GM19467 (cell line): ENCODE data around the gene PIK3CA.
"Not testable (repeated sequence)": the region's sequence is repeated elsewhere in the genome, so short reads cannot be mapped to it uniquely, and the experiment has no call there.

Experiments
- ATAC-seq: cut with Tn5 transposase; IDR thresholded peaks from one replicate; pipeline ENCODE4 v1.9.1; 2021; ENCODE audit warnings: mild to moderate bottlenecking, moderate library complexity; ENCODE audit not compliant: unreplicated experiment

Gene PIK3CA

DNA sequence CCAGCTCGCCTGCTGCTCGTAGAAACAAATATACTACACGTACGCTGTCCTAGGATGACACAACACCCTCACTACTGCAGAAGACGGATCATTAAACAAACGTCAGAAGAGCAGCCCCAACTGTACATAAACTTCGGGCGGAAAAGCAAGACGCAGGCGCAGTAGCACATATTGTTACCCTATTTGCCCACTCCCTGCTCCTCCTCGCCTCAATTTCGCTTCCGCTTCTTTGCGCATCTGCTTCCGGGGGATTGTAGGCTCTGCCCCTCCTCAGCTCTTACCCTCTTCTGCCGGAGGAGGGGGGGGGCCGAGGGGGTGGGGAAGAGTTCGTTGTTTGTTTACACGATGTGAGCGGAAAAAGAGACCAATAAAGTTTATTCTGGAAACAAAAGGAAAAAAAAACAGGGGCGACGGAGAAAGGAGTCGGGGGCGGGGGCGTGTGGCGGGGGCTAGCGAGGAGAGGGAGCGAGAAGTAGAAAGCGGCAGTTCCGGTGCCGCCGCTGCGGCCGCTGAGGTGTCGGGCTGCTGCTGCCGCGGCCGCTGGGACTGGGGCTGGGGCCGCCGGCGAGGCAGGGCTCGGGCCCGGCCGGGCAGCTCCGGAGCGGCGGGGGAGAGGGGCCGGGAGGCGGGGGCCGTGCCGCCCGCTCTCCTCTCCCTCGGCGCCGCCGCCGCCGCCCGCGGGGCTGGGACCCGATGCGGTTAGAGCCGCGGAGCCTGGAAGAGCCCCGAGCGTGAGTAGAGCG lies at the start of gene PIK3CA:
Gene PIK3CA, plus strand, starts transcription at position 485 of the 743 bp plus-strand sequence. CDS start 50,469 bp downstream, outside the sequence.
- ATAC-seq: peak; percentile 71

DNA sequence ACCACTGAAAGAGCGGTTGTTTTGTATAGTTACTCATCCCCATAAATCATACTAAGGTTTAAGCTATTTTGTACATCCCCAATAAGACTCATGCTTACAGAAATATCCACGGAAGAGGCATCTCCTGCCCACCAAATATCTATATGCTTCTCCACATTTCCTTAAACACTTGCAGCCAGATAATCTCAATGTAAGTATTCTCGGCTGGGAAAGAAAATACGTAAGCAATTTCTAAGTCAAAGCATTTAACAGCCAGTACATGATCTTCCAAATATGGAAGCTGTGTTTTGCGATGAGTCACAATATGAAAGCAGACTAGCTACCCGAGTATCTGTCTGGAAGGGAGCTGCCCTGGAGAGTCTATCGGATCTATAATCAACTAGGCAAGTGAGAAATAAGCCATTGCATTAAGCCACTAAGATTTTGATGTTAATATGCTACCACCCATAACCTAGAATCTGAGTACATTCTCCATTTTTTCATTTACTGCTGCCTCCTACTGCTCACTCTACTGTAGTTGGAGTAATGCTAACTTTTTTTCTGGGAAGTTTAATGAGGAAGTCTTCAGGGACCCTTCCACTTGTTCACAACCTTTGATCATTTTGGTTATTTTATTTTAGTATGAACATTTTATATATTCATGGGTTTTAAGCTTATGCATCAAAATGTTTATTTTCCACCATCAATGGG lies 49.6 kb upstream of the PIK3CA start:
- ATAC-seq: no peak

DNA sequence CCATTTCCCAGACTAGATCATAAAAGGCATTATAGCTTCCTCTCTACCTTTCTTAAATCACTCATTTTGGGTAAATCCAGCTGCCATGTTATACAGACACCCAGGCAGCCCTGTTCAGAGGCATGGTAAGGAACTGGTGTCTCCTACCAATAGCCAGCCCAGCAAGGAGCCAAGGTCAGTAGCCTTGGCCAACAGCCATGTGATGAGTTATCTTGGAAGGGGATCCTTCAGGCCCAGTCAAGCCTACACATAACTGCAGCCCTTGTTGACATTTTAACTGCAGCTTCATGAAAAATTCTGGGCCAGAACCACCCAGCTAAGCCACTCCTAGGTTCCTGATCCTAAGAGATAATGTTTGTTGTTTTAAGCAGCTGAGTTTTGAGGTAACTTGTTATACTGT lies 47.5 kb upstream of the PIK3CA start:
- ATAC-seq: no peak

DNA sequence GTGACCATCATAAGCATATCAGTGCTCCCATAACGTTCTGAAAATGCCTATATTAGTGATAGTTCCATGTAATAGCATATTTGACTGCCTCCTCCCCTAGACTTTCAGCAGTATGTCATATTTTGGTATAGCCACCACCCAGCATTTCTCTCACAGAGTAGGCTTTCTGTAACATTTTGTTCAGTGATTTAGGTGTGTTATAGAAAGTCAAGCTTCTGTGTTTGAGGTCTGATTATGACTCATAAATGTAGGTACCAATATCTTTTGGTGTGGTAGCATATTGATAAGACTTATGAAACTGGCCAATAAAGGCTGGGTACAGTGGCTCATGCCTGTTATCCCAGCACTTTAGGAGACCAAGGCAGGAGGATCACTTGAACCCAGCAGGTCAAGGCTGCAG lies 42.3 kb upstream of the PIK3CA start:
- no peak for ATAC-seq

DNA sequence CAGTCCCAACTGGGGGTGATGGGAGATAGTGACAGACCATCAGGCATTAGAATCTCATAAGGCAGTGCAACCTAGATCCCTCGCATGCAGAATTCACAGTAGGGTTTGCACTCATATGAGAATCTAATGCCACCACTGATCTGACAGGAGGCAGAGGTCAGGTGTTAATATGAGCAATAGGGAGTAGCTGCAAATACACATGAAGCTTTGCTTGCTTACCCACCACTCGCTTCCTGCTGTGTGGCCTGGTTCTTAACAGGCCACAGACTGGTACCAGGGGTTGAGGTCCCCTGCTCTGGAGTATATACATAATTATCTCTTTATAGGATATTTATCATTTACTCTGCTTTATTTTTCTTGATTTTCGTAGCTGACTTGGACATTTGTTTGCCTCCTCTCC lies 40.5 kb upstream of the PIK3CA start:
- no peak for ATAC-seq

DNA sequence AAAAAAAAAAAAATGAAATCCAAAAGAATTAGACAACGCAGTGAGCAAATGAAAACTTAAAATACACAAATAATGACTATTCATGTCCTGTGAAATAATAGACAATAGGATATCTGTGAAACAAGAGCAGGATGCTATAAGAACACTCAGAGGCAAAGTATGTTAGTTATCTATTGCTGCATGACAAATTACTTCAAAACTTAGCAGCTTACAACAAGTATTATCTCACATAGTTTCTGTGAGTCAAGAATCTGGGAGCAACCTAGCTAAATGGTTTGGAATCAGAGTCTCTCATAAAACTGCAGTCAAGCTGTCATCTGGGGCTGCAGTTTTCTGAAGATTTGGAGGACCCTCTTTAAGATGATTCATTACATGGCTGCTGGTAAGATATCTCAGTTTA lies 40.1 kb upstream of the PIK3CA start:
- ATAC-seq: no peak

DNA sequence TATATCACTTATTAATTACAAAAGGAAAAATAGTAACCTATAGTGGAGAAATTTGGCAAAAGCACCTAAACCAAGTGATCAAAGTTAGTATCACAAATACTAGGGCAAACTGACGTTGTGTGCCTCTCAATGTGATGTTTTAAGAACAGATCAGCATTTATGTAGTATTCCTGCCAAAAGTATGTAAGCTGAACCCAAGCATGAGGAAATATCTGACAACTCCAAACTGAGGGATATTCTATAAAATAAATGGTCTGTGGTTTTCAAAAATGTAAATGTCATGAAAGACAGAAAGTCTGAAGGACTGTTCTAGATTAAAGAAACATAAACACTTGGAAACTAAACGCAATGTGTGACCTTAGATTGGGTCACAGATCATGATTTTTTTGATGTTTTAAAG lies 34.3 kb upstream of the PIK3CA start:
- no peak for ATAC-seq

DNA sequence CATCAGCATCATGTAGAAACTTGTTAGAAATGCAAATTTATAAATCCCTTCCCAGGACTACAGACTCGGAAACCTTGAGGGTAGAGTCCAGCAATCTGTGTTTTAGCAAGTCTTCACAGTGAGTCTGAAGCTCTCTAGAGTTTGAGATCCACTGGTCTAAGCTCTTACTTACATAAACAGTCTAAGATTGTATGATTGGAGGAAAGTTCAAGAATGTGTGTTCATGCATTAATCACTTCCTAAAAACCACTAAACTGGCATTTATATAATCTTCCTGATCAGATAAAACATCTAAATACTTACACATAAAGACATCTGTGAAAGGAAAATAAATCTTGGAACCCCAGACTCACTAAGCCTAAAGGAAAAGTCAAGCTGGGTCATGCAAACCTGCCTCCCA lies 32.7 kb upstream of the PIK3CA start:
- not testable (repeated sequence) for ATAC-seq

DNA sequence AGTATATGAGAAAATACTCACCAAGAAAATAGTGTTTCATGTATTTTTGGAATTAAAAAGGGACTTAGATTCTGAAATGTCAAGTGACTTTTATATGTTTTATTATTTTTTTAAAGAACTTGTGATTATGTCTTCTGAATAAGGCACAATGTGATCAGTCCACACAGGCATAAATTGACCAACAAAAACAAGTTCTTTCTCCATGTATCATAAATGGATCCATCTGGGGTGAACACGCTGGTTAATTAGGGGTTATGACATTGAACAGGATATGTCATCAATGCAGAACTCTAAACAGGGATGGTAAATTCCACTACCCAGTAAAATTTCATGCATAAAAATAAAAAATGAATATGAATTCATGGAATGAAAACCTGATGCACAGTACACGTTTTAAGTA lies 31.3 kb upstream of the PIK3CA start:
- no peak for ATAC-seq

DNA sequence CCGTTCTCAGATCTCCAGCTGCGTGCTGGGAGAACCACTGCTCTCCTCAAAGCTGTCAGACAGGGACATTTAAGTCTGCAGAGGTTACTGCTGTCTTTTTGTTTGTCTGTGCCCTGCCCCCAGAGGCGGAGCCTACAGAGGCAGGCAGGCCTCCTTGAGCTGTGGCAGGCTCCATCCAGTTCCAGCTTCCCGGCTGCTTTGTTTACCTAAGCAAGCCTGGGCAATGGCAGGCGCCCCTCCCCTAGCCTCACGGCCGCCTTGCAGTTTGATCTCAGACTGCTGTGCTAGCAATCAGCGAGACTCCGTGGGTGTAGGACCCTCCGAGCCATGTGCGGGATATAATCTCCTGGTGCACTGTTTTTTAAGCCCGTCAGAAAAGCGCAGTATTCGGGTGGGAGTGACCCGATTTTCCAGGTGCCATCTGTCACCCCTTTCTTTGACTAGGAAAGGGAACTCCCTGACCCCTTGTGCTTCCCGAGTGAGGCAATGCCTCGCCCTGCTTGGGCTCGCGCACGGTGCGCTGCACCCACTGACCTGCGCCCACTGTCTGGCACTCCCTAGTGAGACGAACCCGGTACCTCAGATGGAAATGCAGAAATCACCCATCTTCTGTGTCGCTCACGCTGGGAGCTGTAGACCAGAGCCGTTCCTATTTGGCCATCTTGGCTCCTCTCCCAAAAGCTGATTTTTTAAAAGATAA lies 15.8 kb upstream of the PIK3CA start:
- ATAC-seq: not testable (repeated sequence)

DNA sequence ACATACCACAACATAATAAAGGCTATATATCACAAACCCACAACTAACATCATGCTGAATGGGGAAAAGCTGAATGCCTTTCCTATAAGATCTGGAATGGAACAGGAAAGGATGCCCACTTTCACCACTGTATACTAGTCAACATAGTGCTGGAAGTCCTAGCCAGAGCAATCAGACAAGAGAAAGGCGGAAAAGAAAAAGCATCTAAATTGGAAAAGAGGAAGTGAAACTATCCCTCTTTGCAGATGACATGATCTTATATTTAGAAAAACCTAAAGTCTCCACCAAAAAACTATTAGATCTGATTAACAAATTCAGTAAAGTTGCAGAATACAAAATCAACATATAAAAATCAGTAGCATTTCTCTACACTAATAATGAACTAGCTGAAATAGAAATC lies 14.6 kb upstream of the PIK3CA start:
- no peak for ATAC-seq

DNA sequence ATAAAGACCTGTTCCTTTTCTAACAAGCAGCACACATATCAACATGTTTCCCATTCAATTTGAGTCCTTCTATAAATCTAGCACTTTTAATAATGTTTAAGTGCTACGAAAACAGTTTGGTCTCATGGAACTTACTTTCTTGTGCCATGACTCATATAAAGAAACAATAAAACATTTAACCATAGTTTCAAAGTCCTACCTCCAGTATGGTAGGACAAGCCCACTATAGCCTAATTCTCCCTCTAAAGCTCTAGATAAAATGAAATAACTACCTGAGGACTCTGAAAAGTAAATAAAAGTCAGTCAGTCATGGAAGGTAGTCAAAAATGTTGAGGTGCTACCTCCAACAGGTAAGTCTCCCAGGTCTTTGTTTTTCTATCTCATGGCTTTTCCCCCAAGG lies 12.0 kb upstream of the PIK3CA start:
- ATAC-seq: no peak

DNA sequence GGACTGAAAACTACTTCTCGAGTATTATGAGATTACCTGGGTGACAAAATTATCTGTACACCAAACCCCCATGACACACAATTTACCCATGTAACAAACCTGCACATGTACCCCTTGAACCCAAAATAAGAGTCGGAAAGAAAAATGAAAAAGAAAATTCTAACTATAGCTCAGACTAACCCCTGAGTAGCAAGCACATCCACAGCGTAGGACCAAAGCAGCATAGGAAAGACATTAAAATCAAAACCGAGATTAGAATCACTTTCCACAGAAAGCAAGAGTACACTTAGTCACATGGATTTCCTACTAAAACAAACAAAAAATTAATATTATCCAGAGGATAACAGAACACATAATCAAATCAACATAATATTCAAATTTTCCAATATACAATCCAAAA lies 6.3 kb upstream of the PIK3CA start:
- ATAC-seq: no peak

DNA sequence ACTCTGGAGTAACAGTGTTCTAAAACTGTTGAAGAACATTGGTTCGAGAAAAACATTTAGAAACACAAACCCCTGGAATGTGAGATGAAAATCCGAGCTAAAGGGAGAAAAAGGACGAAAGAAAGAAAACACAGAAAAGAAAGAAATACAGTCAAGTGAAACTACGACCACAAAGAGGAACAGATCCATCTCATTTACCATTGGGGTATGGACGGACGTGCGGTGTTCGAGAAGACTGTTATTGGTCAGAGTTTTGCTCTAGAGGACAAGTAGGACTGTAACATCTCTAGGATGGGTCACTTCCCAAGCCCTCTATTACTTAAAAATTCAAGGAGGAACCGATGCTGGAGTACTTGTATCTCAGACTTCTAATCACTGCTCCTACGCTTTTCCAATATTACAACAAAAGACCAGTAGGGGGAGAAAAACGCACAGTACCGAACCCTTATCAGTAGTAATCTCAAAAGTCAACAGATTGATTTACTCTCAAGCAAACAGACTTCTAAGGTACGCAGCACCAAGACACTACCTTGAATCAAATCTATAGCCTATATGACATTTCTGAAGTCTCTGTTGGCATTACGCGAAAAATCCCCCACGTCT lies 1.1 kb upstream of the PIK3CA start:
- ATAC-seq: peak; percentile 21

DNA sequence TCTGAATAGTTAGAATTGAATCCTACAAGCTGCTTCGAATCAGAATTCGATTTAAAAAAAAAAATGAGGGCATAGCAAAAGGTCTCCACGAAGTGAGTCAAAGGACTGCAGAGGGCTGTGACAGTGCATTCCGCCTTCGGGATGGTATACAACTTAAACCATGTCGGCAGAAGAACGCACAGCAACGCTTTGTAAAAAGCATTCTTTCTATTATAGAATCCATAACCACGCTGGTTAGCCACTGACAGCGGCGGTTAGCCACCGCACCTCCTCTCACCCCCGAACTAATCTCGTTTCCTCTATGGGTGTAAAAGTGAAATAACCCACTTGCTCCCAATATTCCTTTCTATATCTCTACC lies 664 bp upstream of the PIK3CA start:
- ATAC-seq: peak; percentile 26

DNA sequence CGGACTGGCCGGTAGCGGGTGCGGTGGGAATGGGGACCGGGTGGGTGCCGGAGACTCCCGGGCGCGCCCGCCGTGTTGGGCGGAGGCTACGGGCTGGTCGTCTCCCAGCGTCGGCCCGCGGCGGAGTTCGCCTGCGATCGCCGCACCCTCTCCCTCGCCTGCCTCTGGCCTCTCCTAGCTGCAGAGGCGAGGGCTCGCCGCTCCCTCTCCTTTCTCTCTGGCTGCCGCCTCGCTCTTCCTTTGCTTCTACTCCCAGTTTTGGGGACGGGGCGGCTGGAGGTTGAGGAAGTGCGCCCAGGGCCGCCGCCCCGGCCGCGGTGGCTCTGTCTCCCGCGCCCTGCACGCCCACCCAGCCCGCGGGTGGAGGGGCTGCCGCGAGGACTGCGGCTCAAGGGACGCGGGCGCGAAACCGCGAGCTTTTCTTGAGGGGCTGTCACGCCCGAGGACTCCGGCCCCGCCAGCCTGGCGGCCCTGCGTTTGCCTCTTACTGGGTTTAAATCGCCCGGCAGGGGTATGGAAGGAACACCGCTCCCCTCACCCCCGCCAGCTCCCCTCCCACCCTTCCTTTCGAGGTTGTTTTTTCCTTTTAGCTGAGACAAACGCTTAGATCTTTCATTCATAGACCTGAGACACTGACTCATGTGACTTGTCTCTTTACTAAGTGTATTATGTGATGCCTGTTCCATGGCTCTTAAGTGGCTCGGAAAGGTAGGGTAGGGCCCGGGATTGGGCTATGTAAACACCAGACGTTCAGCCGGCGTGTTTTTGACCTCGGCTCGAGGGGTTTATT lies 654 bp downstream of the PIK3CA start:
- ATAC-seq: peak; percentile 27

DNA sequence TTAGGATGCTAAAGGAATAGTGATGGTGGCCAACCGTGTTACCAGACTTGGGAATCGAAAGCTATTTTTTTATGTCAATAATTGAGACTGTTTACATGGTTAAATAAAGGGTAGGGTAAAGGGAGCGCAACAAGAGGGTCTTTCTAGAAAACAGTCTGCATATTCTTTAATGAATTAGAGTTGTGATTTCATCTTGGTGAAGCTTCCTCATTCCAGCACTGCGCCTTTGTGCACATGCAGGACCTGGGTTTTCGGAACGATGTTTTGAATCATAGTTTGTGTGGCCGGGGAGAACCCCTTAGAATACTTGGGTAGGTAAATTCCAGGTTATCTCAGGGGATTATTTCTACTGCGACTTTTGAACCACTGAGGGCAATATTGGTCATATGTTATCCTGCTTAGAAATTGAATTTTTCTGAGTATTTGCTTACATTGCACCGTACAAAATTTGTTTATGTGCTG lies 1.3 kb downstream of the PIK3CA start:
- ATAC-seq: no peak

DNA sequence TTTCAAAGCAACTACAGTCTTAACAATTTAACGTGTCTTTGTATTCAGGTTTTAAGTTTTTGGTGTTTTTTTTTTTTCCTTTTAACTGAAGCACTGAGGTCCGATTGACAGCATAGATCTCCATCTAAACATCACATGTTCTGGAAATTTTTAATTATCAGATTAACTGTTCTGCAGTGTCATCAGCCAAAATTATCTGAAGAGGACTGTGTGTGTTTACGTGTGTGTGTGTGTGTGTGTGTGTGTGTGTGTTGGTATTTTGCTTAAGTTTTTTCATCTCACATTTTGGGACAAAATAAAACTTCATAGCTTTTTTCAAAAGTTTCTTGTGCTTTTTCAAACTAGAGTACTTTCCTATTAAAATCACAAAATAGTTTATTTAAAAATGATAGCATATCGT lies 1.8 kb downstream of the PIK3CA start:
- ATAC-seq: no peak

DNA sequence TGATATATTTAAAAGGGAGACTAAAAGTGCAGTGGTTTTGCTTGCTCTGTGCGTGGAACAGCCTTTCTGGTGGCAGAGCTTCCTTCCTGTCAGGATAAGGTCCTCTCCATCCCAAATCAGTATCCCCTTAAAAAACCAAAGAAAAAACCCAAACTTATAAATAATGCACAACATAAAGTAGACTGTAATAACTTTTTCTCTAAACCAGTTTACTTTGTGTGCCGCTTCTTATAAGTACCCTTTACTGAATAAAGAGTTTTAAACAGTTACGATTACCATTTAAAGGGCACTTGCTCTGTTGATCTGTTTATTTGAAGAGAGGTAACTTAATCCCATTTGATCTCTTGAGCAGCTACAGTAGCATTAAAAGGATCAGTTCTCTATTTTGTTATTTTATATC lies 2.5 kb downstream of the PIK3CA start:
- no peak for ATAC-seq

DNA sequence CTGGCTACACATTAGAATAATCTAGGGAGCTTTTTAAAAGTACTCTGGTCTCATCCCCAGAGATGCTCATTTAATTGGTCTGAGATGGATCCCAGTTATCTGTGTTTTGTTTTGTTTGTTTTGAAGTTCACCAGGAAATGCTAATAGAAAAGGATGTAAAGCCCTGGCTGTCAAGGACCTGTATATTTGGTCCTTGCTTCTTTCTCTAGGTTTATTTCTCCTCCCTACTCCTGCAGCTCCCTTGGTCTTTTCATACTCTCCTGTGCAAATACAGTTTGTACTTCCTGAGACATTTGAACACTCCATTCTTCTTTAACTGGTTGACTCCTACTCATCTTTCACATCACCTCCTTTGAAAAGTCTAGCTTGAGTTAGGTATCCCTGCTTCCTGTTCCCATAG lies 3.3 kb downstream of the PIK3CA start:
- ATAC-seq: no peak

DNA sequence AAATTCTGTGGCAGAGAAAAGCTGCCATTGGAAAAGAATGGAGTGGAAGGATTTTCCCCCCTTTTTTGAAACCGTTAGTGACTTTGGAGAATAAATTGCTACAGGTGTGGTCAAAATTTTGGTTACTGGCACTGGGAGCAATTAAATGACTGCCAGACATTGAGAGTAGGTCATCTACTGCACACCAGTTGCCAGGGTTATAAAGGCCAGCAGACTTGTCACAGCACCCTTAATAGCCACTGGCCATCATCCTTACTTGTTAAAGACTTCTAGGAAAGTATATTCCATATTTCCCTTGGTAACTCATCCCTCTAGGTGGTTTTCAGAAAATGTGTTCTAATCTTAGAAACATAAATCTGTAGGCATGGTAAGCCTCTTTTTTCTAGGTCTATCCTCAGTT lies 8.0 kb downstream of the PIK3CA start:
- ATAC-seq: no peak
